ENCODE measurements around the gene GPR75. TPM values are rescaled to one million over a fixed set of nuclear protein-coding genes. Genes with fewer than 3 reads are reported as not detected.

GPR75 gene
- total RNA-seq, 2 experiments from 2014 or later, result 0.88 to 1.2 TPM

- H3K4me3 Mint-ChIP-seq, result no peak overlapping the region
- intact Hi-C loops (cut with micrococcal nuclease), result no loop called here
- H3K9me3 Mint-ChIP-seq, result no peaks in the 10 kb centered on the region
- ATAC-seq (no peak), DNase-seq (no peak)
- H3K36me3 Mint-ChIP-seq (ENCODE audit: low read depth), result peaks cover 34% of the 10 kb centered on the region
- POLR2A ChIA-PET, result no interaction called here
- no peaks in the 10 kb centered on the region for H3K27me3 Mint-ChIP-seq
- peak overlapping the region; percentile 12 for H3K27ac Mint-ChIP-seq
- CTCF ChIA-PET, result no interaction called here
- peaks cover 20% of the 10 kb centered on the region for H3K4me1 Mint-ChIP-seq (ENCODE audit: low read depth)
- TF ChIP-seq CTCF (IDR thresholded peaks at IDR 0.05), result no peak
Observed at GRCh38 chr2:53880756-53881155, 21.0 kb upstream of the GPR75 start.

GRCh38 chr2:53877556-53877955 is 17.8 kb upstream of the GPR75 start:
- Mint-ChIP-seq H3K9me3 (no peaks in the 10 kb centered on the region), H3K36me3 (ENCODE audit: low read depth) (peaks cover 25% of the 10 kb centered on the region), H3K4me3 (no peak overlapping the region), H3K4me1 (ENCODE audit: low read depth) (peaks cover 2% of the 10 kb centered on the region), H3K27ac (no peak overlapping the region), H3K27me3 (no peaks in the 10 kb centered on the region)
- ChIA-PET CTCF (no interaction called here), POLR2A (no interaction called here)
- no peak for DNase-seq
- no peak for TF ChIP-seq CTCF (IDR thresholded peaks at IDR 0.05)
- intact Hi-C loops (cut with micrococcal nuclease), result no loop called here
- no peak for ATAC-seq

- H3K36me3 Mint-ChIP-seq (ENCODE audit: low read depth), result peaks cover 21% of the 10 kb centered on the region
- no peak for TF ChIP-seq CTCF (IDR thresholded peaks at IDR 0.05)
- H3K27ac Mint-ChIP-seq, result no peak overlapping the region
- H3K9me3 Mint-ChIP-seq, result no peaks in the 10 kb centered on the region
- ChIA-PET POLR2A (no interaction called here), CTCF (no interaction called here)
- ATAC-seq (no peak), DNase-seq (no peak)
- peaks cover 2% of the 10 kb centered on the region for H3K4me1 Mint-ChIP-seq (ENCODE audit: low read depth)
- no peak overlapping the region for H3K4me3 Mint-ChIP-seq
- no peaks in the 10 kb centered on the region for H3K27me3 Mint-ChIP-seq
- intact Hi-C loops (cut with micrococcal nuclease), result no loop called here
Observed at GRCh38 chr2:53877112-53877511, 17.3 kb upstream of the GPR75 start.

- intact Hi-C loops (cut with micrococcal nuclease), result no loop called here
- ChIA-PET CTCF (no interaction called here), POLR2A (no interaction called here)
- TF ChIP-seq CTCF (IDR thresholded peaks at IDR 0.05), result no peak
- ATAC-seq (no peak), DNase-seq (no peak)
- Mint-ChIP-seq H3K9me3 (no peaks in the 10 kb centered on the region), H3K27ac (no peak overlapping the region), H3K27me3 (no peaks in the 10 kb centered on the region), H3K4me3 (no peak overlapping the region), H3K36me3 (ENCODE audit: low read depth) (peaks cover 18% of the 10 kb centered on the region), H3K4me1 (ENCODE audit: low read depth) (no peaks in the 10 kb centered on the region)
Observed at GRCh38 chr2:53874401-53874950, 14.7 kb upstream of the GPR75 start.

- intact Hi-C loops (cut with micrococcal nuclease), result no loop called here
- no peak for ATAC-seq
- H3K4me1 Mint-ChIP-seq (ENCODE audit: low read depth), result peaks cover under 1% of the 10 kb centered on the region
- POLR2A ChIA-PET, result no interaction called here
- CTCF ChIA-PET, result no interaction called here
- H3K4me3 Mint-ChIP-seq, result no peak overlapping the region
- no peak for DNase-seq
- no peak for TF ChIP-seq CTCF (IDR thresholded peaks at IDR 0.05)
- no peak overlapping the region for H3K27ac Mint-ChIP-seq
- no peaks in the 10 kb centered on the region for H3K9me3 Mint-ChIP-seq
- H3K36me3 Mint-ChIP-seq (ENCODE audit: low read depth), result peaks cover 20% of the 10 kb centered on the region
- H3K27me3 Mint-ChIP-seq, result no peaks in the 10 kb centered on the region
Observed at GRCh38 chr2:53867773-53868172, 8.0 kb upstream of the GPR75 start.

Data from activated CD8-positive, alpha-beta T cell treated with anti-CD3 and anti-CD28 coated beads for 36 hours (primary cell).